ENCODE measurements around the gene SGMS2. TPM values are rescaled to one million over a fixed set of nuclear protein-coding genes. Genes with fewer than 3 reads are reported as not detected.
"Not testable (repeated sequence)": the region's sequence is repeated elsewhere in the genome, so short reads cannot be mapped to it uniquely, and the experiment has no call there.

SGMS2 gene
- total RNA-seq, 1 experiment from 2014 or later = 58.7 TPM

GRCh38 chr4:107922486-107923473, 98.0 kb downstream of the SGMS2 start:
- Histone ChIP-seq H3K4me1 (ENCODE audit: insufficient read depth, low read length) (0 out of 2 replicates have a peak, but pooled peaks cover 5% of the 10 kb centered on the region), H3K9me3 (ENCODE audit: low read length) (no peaks in the 10 kb centered on the region), H3F3A (ENCODE audit: low read length, unreplicated experiment) (no peaks in the 10 kb centered on the region), H2AFZ (ENCODE audit: low read length) (no peak overlapping the region), H3K79me2 (ENCODE audit: low read length) (no peaks in the 10 kb centered on the region), H3K9ac (ENCODE audit: low read length) (no peak overlapping the region), H3K27me3 (ENCODE audit: low read length) (no peaks in the 10 kb centered on the region), H3K4me2 (ENCODE audit: low read length) (no peak overlapping the region), H3K27ac (ENCODE audit: low read length) (no peak overlapping the region), H4K20me1 (ENCODE audit: low read length) (no peaks in the 10 kb centered on the region), H3K4me3 (ENCODE audit: low read length) (no peak overlapping the region), H3K36me3 (ENCODE audit: low read depth, low read length) (no peaks in the 10 kb centered on the region), H3K9me2 (replicated peaks; ENCODE audit: low read length) (no peaks in the 10 kb centered on the region)
- ChIA-PET POLR2A (ENCODE audit: unreplicated experiment) (no interaction called here), CTCF (interaction anchor here (0.6 kb wide), 1 partner anchor 12 kb away, joined by 3 read pairs; no protein-coding TSS in a partner anchor)
- intact Hi-C loops (cut with micrococcal nuclease) = no loop called here
- BruUV-seq (replicated peaks) = no TSS peak
- ATAC-seq (peak; percentile 64), DNase-seq (peak; percentile 39)
- TF ChIP-seq EZH2phosphoT487 (IDR thresholded peaks at IDR 0.05; ENCODE audit: borderline replicate concordance, low read length) = no peak
- TF ChIP-seq CTCF (conservative IDR thresholded peaks at IDR 0.05; ENCODE audit: low read depth, low read length) = no peak
- TF ChIP-seq EZH2 (IDR thresholded peaks at IDR 0.05; ENCODE audit: low read length, unreplicated experiment) = no peak

DNA sequence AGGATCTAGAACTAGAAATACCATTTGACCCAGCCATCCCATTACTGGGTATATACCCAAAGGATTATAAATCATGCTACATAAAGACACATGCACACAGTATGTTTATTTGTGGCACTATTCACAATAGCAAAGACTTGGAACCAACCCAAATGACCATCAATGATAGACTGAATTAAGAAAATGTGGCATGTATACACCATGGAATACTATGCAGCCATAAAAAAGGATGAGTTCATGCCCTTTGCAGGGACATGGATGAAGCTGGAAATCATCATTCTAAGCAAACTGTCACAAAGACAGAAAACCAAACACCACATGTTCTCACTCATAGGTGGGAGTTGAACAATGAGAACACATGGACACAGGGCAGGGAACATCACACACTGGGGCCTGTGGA, 101.0 kb downstream of the SGMS2 start:
- H2AFZ ChIP-seq (ENCODE audit: low read length); CTCF ChIA-PET; H3K9me2 ChIP-seq (replicated peaks; ENCODE audit: low read length); H3K9ac ChIP-seq (ENCODE audit: low read length); H3K4me2 ChIP-seq (ENCODE audit: low read length); H3K79me2 ChIP-seq (ENCODE audit: low read length); H3K27ac ChIP-seq (ENCODE audit: low read length); DNase-seq; H3F3A ChIP-seq (ENCODE audit: low read length, unreplicated experiment); H3K36me3 ChIP-seq (ENCODE audit: low read depth, low read length); H4K20me1 ChIP-seq (ENCODE audit: low read length); H3K27me3 ChIP-seq (ENCODE audit: low read length); H3K9me3 ChIP-seq (ENCODE audit: low read length); POLR2A ChIA-PET (ENCODE audit: unreplicated experiment); intact Hi-C loops (cut with micrococcal nuclease); H3K4me3 ChIP-seq (ENCODE audit: low read length); BruUV-seq (replicated peaks); ATAC-seq: not testable (repeated sequence)
- H3K4me1 ChIP-seq (ENCODE audit: insufficient read depth, low read length) = peaks cover 11% of the 10 kb centered on the region; the same call in 1 of the 2 replicates

GRCh38 chr4:107926875-107927274, 102.1 kb downstream of the SGMS2 start:
- DNase-seq; H3K9ac ChIP-seq (ENCODE audit: low read length); H2AFZ ChIP-seq (ENCODE audit: low read length); H3K27me3 ChIP-seq (ENCODE audit: low read length); H3F3A ChIP-seq (ENCODE audit: low read length, unreplicated experiment); H3K9me3 ChIP-seq (ENCODE audit: low read length); H3K36me3 ChIP-seq (ENCODE audit: low read depth, low read length); H3K4me3 ChIP-seq (ENCODE audit: low read length); intact Hi-C loops (cut with micrococcal nuclease); BruUV-seq (replicated peaks); H4K20me1 ChIP-seq (ENCODE audit: low read length); CTCF ChIA-PET; H3K9me2 ChIP-seq (replicated peaks; ENCODE audit: low read length); POLR2A ChIA-PET (ENCODE audit: unreplicated experiment); H3K79me2 ChIP-seq (ENCODE audit: low read length); ATAC-seq; H3K4me2 ChIP-seq (ENCODE audit: low read length); H3K27ac ChIP-seq (ENCODE audit: low read length): not testable (repeated sequence)
- peaks cover 10% of the 10 kb centered on the region; the same call in 1 of the 2 replicates for H3K4me1 ChIP-seq (ENCODE audit: insufficient read depth, low read length)

Measured in PC-3 (cell line).